ENCODE measurements around the gene SCN3B. TPM values are rescaled to one million over a fixed set of nuclear protein-coding genes. Genes with fewer than 3 reads are reported as not detected.

The SCN3B gene
- total RNA-seq, 1 donor from 2014 or later: 3.2 TPM

DNA sequence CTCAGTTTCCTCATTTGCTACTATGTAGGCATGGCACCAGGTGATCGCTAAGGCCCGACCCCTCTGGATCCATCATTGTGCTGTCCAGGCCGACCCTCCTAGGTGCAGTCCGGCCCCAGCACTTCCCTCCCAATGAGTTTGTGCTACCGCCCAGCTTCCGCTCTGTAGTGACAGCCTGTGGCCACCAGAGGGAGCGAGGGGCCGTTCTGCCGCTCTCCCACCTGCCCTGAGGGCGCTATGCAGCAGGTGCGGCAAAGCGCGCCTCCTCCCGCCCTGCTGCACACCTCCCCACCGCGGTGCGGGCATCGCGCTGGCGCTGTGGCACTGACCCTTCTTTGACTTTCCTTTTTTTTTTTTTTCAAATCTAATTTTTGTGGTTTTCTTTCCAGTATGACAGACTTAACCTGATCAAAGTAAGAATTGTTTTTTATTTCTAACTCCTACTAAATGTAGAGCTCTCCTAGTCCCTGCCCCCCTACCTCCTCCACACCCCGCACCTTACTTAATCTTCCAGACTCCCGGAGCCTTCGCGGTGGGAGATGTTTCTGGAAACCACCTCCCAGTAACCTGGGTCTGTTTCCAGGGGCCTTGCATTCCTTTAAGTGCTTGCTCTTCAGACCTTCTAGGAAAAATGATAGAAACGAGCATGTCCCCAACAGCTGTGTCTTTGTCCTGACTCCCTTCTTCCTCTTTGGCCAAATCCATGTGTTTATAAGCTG lies 73.7 kb downstream of the SCN3B start:
- no peaks in the 10 kb centered on the region for H3K36me3 ChIP-seq
- peaks cover 8% of the 10 kb centered on the region for H3K4me1 ChIP-seq
- TF ChIP-seq POLR2AphosphoS5 (IDR thresholded peaks at IDR 0.05; ENCODE audit: insufficient read depth in 1 of 2, low read depth in 1 of 2) (no peak), POLR2A (IDR thresholded peaks at IDR 0.05) (no peak)
- TF ChIP-seq, protein P1, sequence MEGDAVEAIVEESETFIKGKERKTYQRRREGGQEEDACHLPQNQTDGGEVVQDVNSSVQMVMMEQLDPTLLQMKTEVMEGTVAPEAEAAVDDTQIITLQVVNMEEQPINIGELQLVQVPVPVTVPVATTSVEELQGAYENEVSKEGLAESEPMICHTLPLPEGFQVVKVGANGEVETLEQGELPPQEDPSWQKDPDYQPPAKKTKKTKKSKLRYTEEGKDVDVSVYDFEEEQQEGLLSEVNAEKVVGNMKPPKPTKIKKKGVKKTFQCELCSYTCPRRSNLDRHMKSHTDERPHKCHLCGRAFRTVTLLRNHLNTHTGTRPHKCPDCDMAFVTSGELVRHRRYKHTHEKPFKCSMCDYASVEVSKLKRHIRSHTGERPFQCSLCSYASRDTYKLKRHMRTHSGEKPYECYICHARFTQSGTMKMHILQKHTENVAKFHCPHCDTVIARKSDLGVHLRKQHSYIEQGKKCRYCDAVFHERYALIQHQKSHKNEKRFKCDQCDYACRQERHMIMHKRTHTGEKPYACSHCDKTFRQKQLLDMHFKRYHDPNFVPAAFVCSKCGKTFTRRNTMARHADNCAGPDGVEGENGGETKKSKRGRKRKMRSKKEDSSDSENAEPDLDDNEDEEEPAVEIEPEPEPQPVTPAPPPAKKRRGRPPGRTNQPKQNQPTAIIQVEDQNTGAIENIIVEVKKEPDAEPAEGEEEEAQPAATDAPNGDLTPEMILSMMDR (IDR thresholded peaks at IDR 0.05): peak; percentile 74 to 89 (median 83)
- intact Hi-C loops (cut with DNase I): no loop called here
- H3K9me3 ChIP-seq: no peaks in the 10 kb centered on the region
- no peaks in the 10 kb centered on the region for H3K27me3 ChIP-seq
- no peak overlapping the region for H3K27ac ChIP-seq
- H3K4me3 ChIP-seq: no peak overlapping the region
- no peak for DNase-seq (ENCODE audit: extremely low spot score in 2 of 2)

- no peak overlapping the region for H3K27ac ChIP-seq
- no peak for DNase-seq (ENCODE audit: extremely low spot score in 2 of 2)
- TF ChIP-seq POLR2AphosphoS5 (IDR thresholded peaks at IDR 0.05; ENCODE audit: insufficient read depth in 1 of 2, low read depth in 1 of 2) (no peak), POLR2A (IDR thresholded peaks at IDR 0.05) (no peak)
- TF ChIP-seq, protein P1 (IDR thresholded peaks at IDR 0.05): no peak
- H3K36me3 ChIP-seq: no peaks in the 10 kb centered on the region
- intact Hi-C loops (cut with DNase I): no loop called here
- no peaks in the 10 kb centered on the region for H3K9me3 ChIP-seq
- H3K4me3 ChIP-seq: no peak overlapping the region
- no peaks in the 10 kb centered on the region for H3K27me3 ChIP-seq
- peaks cover 2% of the 10 kb centered on the region for H3K4me1 ChIP-seq
These were observed 74.3 kb downstream of the SCN3B start for GRCh38 chr11:123580137-123580536.

GRCh38 chr11:123579482-123579812 lies 75.0 kb downstream of the SCN3B start:
- H3K27me3 ChIP-seq: no peaks in the 10 kb centered on the region
- DNase-seq (ENCODE audit: extremely low spot score in 2 of 2): no peak
- TF ChIP-seq POLR2AphosphoS5 (IDR thresholded peaks at IDR 0.05; ENCODE audit: insufficient read depth in 1 of 2, low read depth in 1 of 2): no peak
- no peak for TF ChIP-seq POLR2A (IDR thresholded peaks at IDR 0.05)
- TF ChIP-seq, protein P1 (IDR thresholded peaks at IDR 0.05): no peak
- no peaks in the 10 kb centered on the region for H3K4me1 ChIP-seq
- H3K27ac ChIP-seq: no peak overlapping the region
- H3K4me3 ChIP-seq: no peak overlapping the region
- H3K36me3 ChIP-seq: no peaks in the 10 kb centered on the region
- no peaks in the 10 kb centered on the region for H3K9me3 ChIP-seq
- intact Hi-C loops (cut with DNase I): no loop called here

Other genes starting within 250 kb of the SCN3B start
- 4.9 TPM for gene GRAMD1B, start 224.4 kb downstream of the SCN3B start, total RNA-seq
- 9.1 TPM for gene ZNF202, start 87.0 kb upstream of the SCN3B start, total RNA-seq
- gene OR6X1, start 99.9 kb upstream of the SCN3B start, total RNA-seq: not detected
- not detected for gene OR6M1, start 151.7 kb upstream of the SCN3B start, total RNA-seq
- gene TMEM225, start 231.0 kb upstream of the SCN3B start, total RNA-seq: not detected
- gene OR8D4, start 247.5 kb upstream of the SCN3B start, total RNA-seq: not detected

All from vagina (tissue), 2 donors.